GM18873 (cell line): ENCODE measurements around the gene TNNT1.
"Not testable (repeated sequence)": the region's sequence is repeated elsewhere in the genome, so short reads cannot be mapped to it uniquely, and the experiment has no call there.

Experiments
- ATAC-seq: cut with Tn5 transposase; IDR thresholded peaks from one replicate; pipeline ENCODE4 v1.9.1; 2021; ENCODE audit warnings: mild to moderate bottlenecking, moderate library complexity, moderate number of reproducible peaks; ENCODE audit not compliant: unreplicated experiment, low FRiP score

The TNNT1 gene

GRCh38 chr19:55149078-55150003 is at the start of gene TNNT1:
Gene TNNT1, minus strand, starts transcription at chr19:55149206. Its CDS starts 2,049 bp downstream, at chr19:55147157.
- no peak for ATAC-seq

GRCh38 chr19:55198651-55199050 is 49.6 kb upstream of the TNNT1 start:
- ATAC-seq, result no peak

GRCh38 chr19:55197528-55197927 is 48.5 kb upstream of the TNNT1 start:
- ATAC-seq, result no peak

- ATAC-seq, result no peak
Measured at GRCh38 chr19:55196803-55197202, 47.8 kb upstream of the TNNT1 start.

- ATAC-seq, result no peak
Measured at GRCh38 chr19:55193481-55193880, 44.5 kb upstream of the TNNT1 start.

- no peak for ATAC-seq
Measured at GRCh38 chr19:55189403-55189835, 40.4 kb upstream of the TNNT1 start.

GRCh38 chr19:55188625-55189024 is 39.6 kb upstream of the TNNT1 start:
- ATAC-seq, result no peak

- no peak for ATAC-seq
Measured at GRCh38 chr19:55186080-55186479, 37.1 kb upstream of the TNNT1 start.

GRCh38 chr19:55181740-55182139 is 32.7 kb upstream of the TNNT1 start:
- ATAC-seq, result no peak

GRCh38 chr19:55179606-55180484 is 30.8 kb upstream of the TNNT1 start, which contains the start of gene SYT5:
Gene SYT5, minus strand, starts transcription at chr19:55180289. Its CDS starts 1,248 bp downstream, at chr19:55179041.
- no peak for ATAC-seq

GRCh38 chr19:55178781-55179599 is 30.0 kb upstream of the TNNT1 start:
- peak; percentile 58 for ATAC-seq

- ATAC-seq, result no peak
Measured at GRCh38 chr19:55176076-55176475, 27.1 kb upstream of the TNNT1 start.

- no peak for ATAC-seq
Measured at GRCh38 chr19:55175117-55175867, 26.3 kb upstream of the TNNT1 start.

- ATAC-seq, result no peak
Measured at GRCh38 chr19:55174425-55175116, 25.6 kb upstream of the TNNT1 start.

GRCh38 chr19:55173714-55174409 is 24.9 kb upstream of the TNNT1 start:
- ATAC-seq, result no peak

- ATAC-seq, result no peak
Measured at GRCh38 chr19:55173186-55173713, 24.2 kb upstream of the TNNT1 start.

GRCh38 chr19:55172741-55173140 is 23.7 kb upstream of the TNNT1 start:
- ATAC-seq, result no peak

- not testable (repeated sequence) for ATAC-seq
Measured at GRCh38 chr19:55172318-55172717, 23.3 kb upstream of the TNNT1 start.
